Measurements from ENCODE around the gene RNF148.
"Not testable (repeated sequence)": the region's sequence is repeated elsewhere in the genome, so short reads cannot be mapped to it uniquely, and the experiment has no call there.

RNF148 gene

GRCh38 chr7:122691569-122692235 is 11.0 kb downstream of the RNF148 start:
- no peak for TF ChIP-seq ZFX (IDR thresholded peaks at IDR 0.05; ENCODE audit: borderline replicate concordance)
- TF ChIP-seq, protein P1, sequence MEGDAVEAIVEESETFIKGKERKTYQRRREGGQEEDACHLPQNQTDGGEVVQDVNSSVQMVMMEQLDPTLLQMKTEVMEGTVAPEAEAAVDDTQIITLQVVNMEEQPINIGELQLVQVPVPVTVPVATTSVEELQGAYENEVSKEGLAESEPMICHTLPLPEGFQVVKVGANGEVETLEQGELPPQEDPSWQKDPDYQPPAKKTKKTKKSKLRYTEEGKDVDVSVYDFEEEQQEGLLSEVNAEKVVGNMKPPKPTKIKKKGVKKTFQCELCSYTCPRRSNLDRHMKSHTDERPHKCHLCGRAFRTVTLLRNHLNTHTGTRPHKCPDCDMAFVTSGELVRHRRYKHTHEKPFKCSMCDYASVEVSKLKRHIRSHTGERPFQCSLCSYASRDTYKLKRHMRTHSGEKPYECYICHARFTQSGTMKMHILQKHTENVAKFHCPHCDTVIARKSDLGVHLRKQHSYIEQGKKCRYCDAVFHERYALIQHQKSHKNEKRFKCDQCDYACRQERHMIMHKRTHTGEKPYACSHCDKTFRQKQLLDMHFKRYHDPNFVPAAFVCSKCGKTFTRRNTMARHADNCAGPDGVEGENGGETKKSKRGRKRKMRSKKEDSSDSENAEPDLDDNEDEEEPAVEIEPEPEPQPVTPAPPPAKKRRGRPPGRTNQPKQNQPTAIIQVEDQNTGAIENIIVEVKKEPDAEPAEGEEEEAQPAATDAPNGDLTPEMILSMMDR (IDR thresholded peaks at IDR 0.05): no peak
- H3K27ac ChIP-seq: no peak overlapping the region

DNA sequence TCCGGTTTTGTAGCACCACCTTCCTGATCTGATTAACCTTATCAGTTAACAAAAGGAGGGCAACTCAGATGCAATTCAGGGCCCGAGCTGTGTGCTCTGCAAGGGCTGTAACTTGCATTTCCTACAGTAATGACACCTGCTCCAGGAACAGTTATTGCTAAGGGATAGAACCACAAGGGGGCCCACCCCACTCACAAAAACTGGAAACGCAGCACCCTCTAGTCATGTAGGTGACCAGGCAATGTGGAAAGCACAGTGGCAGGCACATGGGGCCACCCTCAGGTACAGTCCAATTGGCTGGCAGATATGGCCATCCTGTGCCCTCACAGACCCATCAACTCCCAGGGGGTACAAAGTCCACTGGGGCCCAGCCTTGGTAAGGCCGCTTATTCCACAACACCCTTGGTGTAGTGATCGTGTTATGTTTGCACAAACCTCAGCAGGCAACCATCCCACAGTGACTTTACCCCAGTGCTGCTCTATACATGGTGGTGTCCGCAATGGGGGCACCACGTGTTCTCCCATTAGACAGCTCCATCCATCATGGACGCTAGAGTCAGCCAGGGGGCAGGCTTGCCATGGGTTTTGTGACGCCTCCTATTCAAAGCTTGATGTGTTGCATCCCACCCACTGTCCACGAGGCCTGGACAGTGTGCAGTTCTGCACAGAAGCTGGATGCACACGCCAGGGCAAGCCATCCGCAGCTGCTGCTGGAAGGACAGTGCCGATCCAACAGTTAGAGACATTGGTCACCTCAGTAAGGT is 13.2 kb downstream of the RNF148 start:
- H3K27ac ChIP-seq: no peak overlapping the region
- TF ChIP-seq, protein P1 (IDR thresholded peaks at IDR 0.05): no peak
- TF ChIP-seq ZFX (IDR thresholded peaks at IDR 0.05; ENCODE audit: borderline replicate concordance): no peak

- TF ChIP-seq, protein P1 (IDR thresholded peaks at IDR 0.05): no peak
- TF ChIP-seq ZFX (IDR thresholded peaks at IDR 0.05; ENCODE audit: borderline replicate concordance): no peak
- H3K27ac ChIP-seq: no peak overlapping the region
Observed at GRCh38 chr7:122688400-122688998, 14.2 kb downstream of the RNF148 start.

DNA sequence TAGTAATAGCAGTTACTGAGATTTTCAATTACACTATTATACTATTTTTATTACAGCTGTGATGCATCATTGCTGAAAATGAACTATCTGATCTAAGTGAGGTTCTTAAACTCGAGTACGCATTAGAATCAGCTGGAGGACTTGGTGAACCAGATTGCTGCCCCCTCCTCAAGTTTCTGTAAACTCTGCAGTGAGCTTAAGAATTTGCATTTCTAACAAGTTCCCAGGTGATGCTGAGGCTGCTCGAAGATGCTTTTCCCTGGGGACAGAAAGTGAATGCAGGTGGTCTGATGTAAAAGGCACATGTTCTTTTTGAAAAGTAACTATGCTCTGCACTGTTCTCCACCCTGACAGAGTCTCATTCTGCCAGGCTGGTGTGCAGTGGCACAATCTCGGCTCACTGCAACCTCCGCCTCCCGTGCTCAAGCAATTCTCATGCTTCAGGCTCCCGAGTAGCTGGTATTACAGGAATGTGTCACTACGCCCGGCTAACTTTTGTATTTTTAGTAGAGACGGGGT is 16.3 kb downstream of the RNF148 start:
- H3K27ac ChIP-seq: no peak overlapping the region
- TF ChIP-seq ZFX (IDR thresholded peaks at IDR 0.05; ENCODE audit: borderline replicate concordance): no peak
- TF ChIP-seq, protein P1 (IDR thresholded peaks at IDR 0.05): no peak

GRCh38 chr7:122684504-122684903 is 18.2 kb downstream of the RNF148 start:
- H3K27ac ChIP-seq: no peak overlapping the region
- TF ChIP-seq, protein P1 (IDR thresholded peaks at IDR 0.05): no peak
- TF ChIP-seq ZFX (IDR thresholded peaks at IDR 0.05; ENCODE audit: borderline replicate concordance): no peak

- no peak for TF ChIP-seq ZFX (IDR thresholded peaks at IDR 0.05; ENCODE audit: borderline replicate concordance)
- TF ChIP-seq, protein P1 (IDR thresholded peaks at IDR 0.05): no peak
- no peak overlapping the region for H3K27ac ChIP-seq
Observed at GRCh38 chr7:122682815-122683550, 19.7 kb downstream of the RNF148 start.

GRCh38 chr7:122681186-122681585 is 21.5 kb downstream of the RNF148 start:
- not testable (repeated sequence) for H3K27ac ChIP-seq
